Measurements from ENCODE around the gene PLEKHA7. TPM values are rescaled to one million over a fixed set of nuclear protein-coding genes. Genes with fewer than 3 reads are reported as not detected.
A peak's percentile ranks its signal among the peaks of the same experiment; 100 is the strongest.

The PLEKHA7 gene
- polyA plus RNA-seq, 1 experiment: 0.05 TPM

- POLR2A ChIA-PET: no interaction called here
- peak overlapping the region; percentile 20 for H3K4me3 ChIP-seq (ENCODE audit: low read depth, low read length)
Measured at GRCh38 chr11:16791191-16791961, 222.8 kb downstream of the PLEKHA7 start.

GRCh38 chr11:16790486-16791190 lies 223.6 kb downstream of the PLEKHA7 start:
- no peak for TF ChIP-seq CTCF (IDR thresholded peaks at IDR 0.05; ENCODE audit: low read depth, low read length)
- DNase-seq (ENCODE audit: low read depth, low spot score): no peak
- Histone ChIP-seq H3K27ac (ENCODE audit: low read depth, low read length) (peak overlapping the region; percentile 75), H3K4me3 (ENCODE audit: low read depth, low read length) (no peak overlapping the region), H3K9me3 (ENCODE audit: control insufficient read depth, insufficient read depth, low read length) (no peaks in the 10 kb centered on the region), H3K27me3 (ENCODE audit: control insufficient read depth, insufficient read depth, low read length) (no peaks in the 10 kb centered on the region)
- ChIA-PET POLR2A (no interaction called here), CTCF (no interaction called here)

More at GRCh38 chr11:16791191-16791961, 222.8 kb downstream of the PLEKHA7 start:
- CTCF ChIA-PET: interaction anchor here (0.7 kb wide), 1 partner anchor 272 kb away, joined by 3 read pairs; no protein-coding TSS in a partner anchor
- peak; percentile 78 for DNase-seq (ENCODE audit: low read depth, low spot score)
- no peaks in the 10 kb centered on the region for H3K9me3 ChIP-seq (ENCODE audit: control insufficient read depth, insufficient read depth, low read length)
- H3K27me3 ChIP-seq (ENCODE audit: control insufficient read depth, insufficient read depth, low read length): no peaks in the 10 kb centered on the region
- TF ChIP-seq CTCF (IDR thresholded peaks at IDR 0.05; ENCODE audit: low read depth, low read length): no peak
- H3K27ac ChIP-seq (ENCODE audit: low read depth, low read length): peak overlapping the region; percentile 86

- no peak for DNase-seq (ENCODE audit: low read depth, low spot score)
- Histone ChIP-seq H3K4me3 (ENCODE audit: low read depth, low read length) (no peak overlapping the region), H3K27me3 (ENCODE audit: control insufficient read depth, insufficient read depth, low read length) (peaks cover under 1% of the 10 kb centered on the region), H3K9me3 (ENCODE audit: control insufficient read depth, insufficient read depth, low read length) (no peaks in the 10 kb centered on the region), H3K27ac (ENCODE audit: low read depth, low read length) (no peak overlapping the region)
- no peak for TF ChIP-seq CTCF (IDR thresholded peaks at IDR 0.05; ENCODE audit: low read depth, low read length)
- ChIA-PET CTCF (interaction anchor here (0.7 to 6.8 kb wide), 6 partner anchors 13 to 275 kb away, joined by 3 to 105 read pairs (median 4); no protein-coding TSS in a partner anchor), POLR2A (no interaction called here)
Measured at GRCh38 chr11:16789560-16790485, 224.4 kb downstream of the PLEKHA7 start.

- no peaks in the 10 kb centered on the region for H3K9me3 ChIP-seq (ENCODE audit: control insufficient read depth, insufficient read depth, low read length)
- H3K4me3 ChIP-seq (ENCODE audit: low read depth, low read length): no peak overlapping the region
- CTCF ChIA-PET: interaction anchor here (0.5 to 6.8 kb wide), 11 partner anchors 12 to 312 kb away, joined by 3 to 105 read pairs (median 4); no protein-coding TSS in a partner anchor
- peaks cover 2% of the 10 kb centered on the region for H3K27me3 ChIP-seq (ENCODE audit: control insufficient read depth, insufficient read depth, low read length)
- no peak overlapping the region for H3K27ac ChIP-seq (ENCODE audit: low read depth, low read length)
- POLR2A ChIA-PET: no interaction called here
- no peak for DNase-seq (ENCODE audit: low read depth, low spot score)
- no peak for TF ChIP-seq CTCF (IDR thresholded peaks at IDR 0.05; ENCODE audit: low read depth, low read length)
Measured at GRCh38 chr11:16789063-16789420, 225.2 kb downstream of the PLEKHA7 start.

Data from AG04450 (cell line).